HepG2 (cell line): Measurements from ENCODE around the gene TSGA10. TPM values are rescaled to one million over a fixed set of nuclear protein-coding genes. Genes with fewer than 3 reads are reported as not detected.

Experiments used
- ATAC-seq: fragments of 200-7000 bp; cut with Tn5 transposase; 3 replicates; pipeline ENCODE4 v1.9.1; 2020; ENCODE audit warnings: mild to moderate bottlenecking, moderate library complexity
- BruUV-seq: library from RNA; stranded (reverse); fragments of 400-500 nt; replicated peaks from 2 replicates; lab custom pipeline; 2021; lab: Mats Ljungman, UMichigan
- CTCF ChIA-PET: fragments of 300-600 bp; formaldehyde crosslinking; extraction: SDS; loops from one replicate; lab custom pipeline; 2021; ENCODE audit warnings: low total read pairs, inconsistent platforms, low intra/inter-chr PET ratio; lab: Yijun Ruan, JAX
- POLR2A ChIA-PET: fragments of 350-600 bp; sonication (Branson Sonifier 250); formaldehyde crosslinking; loops from one replicate; lab custom pipeline; 2020; ENCODE audit warnings: antibody characterized with exemption, inconsistent platforms; lab: Yijun Ruan, JAX
- DNase-seq: peaks from one replicate; pipeline ENCODE4 v3.0.0-alpha.2; 2015; ENCODE audit warnings: low spot score
- FAIRE-seq: peaks from 3 replicates; lab custom pipeline; 2011; peaks lifted over from hg19 to GRCh38; lab: Jason Lieb, UNC
- H2AFZ ChIP-seq: one replicate; pipeline ENCODE4 v1.6.1; 2011; ENCODE audit warnings: low read length, inconsistent platforms
- H3K27ac ChIP-seq: fragments of 300-600 bp; 3 replicates; pipeline ENCODE4 v1.8.0; 2011; ENCODE audit warnings: mixed run types, mild to moderate bottlenecking, mixed read lengths, low read length, inconsistent platforms; ENCODE audit not compliant: insufficient read depth; ENCODE audit errors: extremely low read length
- H3K27me3 ChIP-seq, 2 experiments: fragments of 200-600 bp in 1 of 2; 2 replicates in 1 of 2; 3 replicates in 1 of 2; pipeline versions ENCODE4 v1.6.0 to v1.8.0; 2011; ENCODE audit warnings: low read length in 2 of 2, mild to moderate bottlenecking in 2 of 2, moderate library complexity in 2 of 2, inconsistent platforms in 1 of 2; ENCODE audit not compliant: insufficient read depth in 2 of 2, control insufficient read depth in 1 of 2
- H3K36me3 ChIP-seq, 2 experiments: fragments of 200-600 bp in 1 of 2; replicated peaks in 1 of 2; 2 replicates in 1 of 2; 3 replicates in 1 of 2; pipeline versions ENCODE4 v1.5.1 to v1.8.0; 2011; ENCODE audit warnings: low read length in 2 of 2, inconsistent platforms in 1 of 2; ENCODE audit not compliant: insufficient read depth in 2 of 2, control insufficient read depth in 1 of 2
- H3K4me1 ChIP-seq: 2 replicates; pipeline ENCODE4 v1.5.1; 2012; ENCODE audit warnings: low read length, inconsistent platforms; ENCODE audit not compliant: insufficient read depth
- H3K4me2 ChIP-seq: 2 replicates; pipeline ENCODE4 v1.6.0; 2011; ENCODE audit warnings: low read depth, low read length, inconsistent platforms
- H3K4me3 ChIP-seq, 3 experiments: fragments of 200-600 bp in 1 of 3; sonication (generic), shearing (Covaris generic) in 1 of 3; replicated peaks in 1 of 3; 2 replicates each; pipeline ENCODE4 v1.5.1; 2011 to 2016; ENCODE audit warnings: low read length in 3 of 3, inconsistent platforms in 2 of 3, low read depth in 2 of 3, mild to moderate bottlenecking in 2 of 3, control low read depth in 1 of 3, mixed read lengths in 1 of 3; ENCODE audit not compliant: insufficient read depth in 1 of 3
- H3K79me2 ChIP-seq: one replicate; pipeline ENCODE4 v1.6.1; 2011; ENCODE audit warnings: low read length, inconsistent platforms; ENCODE audit not compliant: insufficient read depth
- H3K9ac ChIP-seq: 2 replicates; pipeline ENCODE4 v1.6.0; 2011; ENCODE audit warnings: mild to moderate bottlenecking, low read depth, low read length, inconsistent platforms; ENCODE audit not compliant: insufficient read depth
- H3K9me3 ChIP-seq: 2 replicates; pipeline ENCODE4 v1.5.1; 2012; ENCODE audit warnings: mild to moderate bottlenecking, low read length
- H4K20me1 ChIP-seq: 2 replicates; pipeline ENCODE4 v1.6.0; 2011; ENCODE audit warnings: inconsistent platforms, mild to moderate bottlenecking, low read length, moderate library complexity; ENCODE audit not compliant: insufficient read depth
- CBFB ChIP-seq: sonication (generic); formaldehyde crosslinking; IDR thresholded peaks from 2 replicates; pipeline ENCODE4 v1.4.0; 2020; ENCODE audit warnings: missing genetic modification reagents
- ESRRA ChIP-seq: sonication (generic); formaldehyde crosslinking; IDR thresholded peaks from 2 replicates; pipeline ENCODE4 v1.5.1; 2020; ENCODE audit warnings: mild to moderate bottlenecking, low read depth, missing genetic modification reagents
- LCORL ChIP-seq, 2 experiments: fragments of 450-650 bp in 1 of 2; sonication (generic) in 1 of 2; formaldehyde crosslinking in 1 of 2; IDR thresholded peaks; 2 replicates each; pipeline versions ENCODE4 v1.5.0 to v1.6.1; 2017 to 2020; ENCODE audit warnings: antibody characterized with exemption in 1 of 2, missing genetic modification reagents in 1 of 2
- MTF1 ChIP-seq: sonication (generic); formaldehyde crosslinking; IDR thresholded peaks from 2 replicates; pipeline ENCODE4 v1.5.0; 2020; ENCODE audit warnings: missing genetic modification reagents
- NAIF1 ChIP-seq: sonication (generic); formaldehyde crosslinking; IDR thresholded peaks from 2 replicates; pipeline ENCODE4 v1.5.0; 2020; ENCODE audit warnings: mild to moderate bottlenecking, missing genetic modification reagents, borderline replicate concordance
- PAWR ChIP-seq: sonication (generic); formaldehyde crosslinking; IDR thresholded peaks from 2 replicates; pipeline ENCODE4 v1.4.0; 2020; ENCODE audit warnings: missing genetic modification reagents, mild to moderate bottlenecking, borderline replicate concordance
- RELA ChIP-seq: sonication (generic); formaldehyde crosslinking; IDR thresholded peaks from 2 replicates; pipeline ENCODE4 v1.4.0; 2020; ENCODE audit warnings: missing genetic modification reagents
- SALL1 ChIP-seq: sonication (generic); formaldehyde crosslinking; IDR thresholded peaks from 2 replicates; pipeline ENCODE4 v1.8.0; 2022; ENCODE audit warnings: mild to moderate bottlenecking, missing genetic modification reagents
- TBX2 ChIP-seq: sonication (generic); formaldehyde crosslinking; IDR thresholded peaks from 2 replicates; pipeline ENCODE4 v1.5.0; 2020; ENCODE audit warnings: missing genetic modification reagents, mild to moderate bottlenecking, borderline replicate concordance
- ZNF883 ChIP-seq: sonication (generic); formaldehyde crosslinking; IDR thresholded peaks from 2 replicates; pipeline ENCODE4 v1.5.1; 2020; ENCODE audit warnings: mild to moderate bottlenecking, missing genetic modification reagents; ENCODE audit errors: not compliant biosample characterization
- ZNF891 ChIP-seq: sonication (generic); formaldehyde crosslinking; IDR thresholded peaks from 2 replicates; pipeline ENCODE4 v1.5.0; 2020; ENCODE audit warnings: mild to moderate bottlenecking, missing genetic modification reagents
- WGBS: methylation state at CpG from one replicate; pipeline ENCODE4 v1.1.6; 2017; ENCODE audit warnings: low lambda C conversion rate; 5-methylcytosine and 5-hydroxymethylcytosine counted together
- in situ Hi-C: cut with HindIII; loops from 2 replicates; pipeline ENCODE4 v1.10.0; 2017; ENCODE audit warnings: low pct_unique_long_range_greater_than_20kb; ENCODE audit not compliant: extremely low pct_ligation_motif_present
- intact Hi-C: fragments of 100-400 bp; cut with micrococcal nuclease; formaldehyde crosslinking; loops from one replicate; pipeline ENCODE4 v1.10.0; 2022; ENCODE audit not compliant: unreplicated experiment
- polyA plus RNA-seq, 8 experiments: library from polyadenylated mRNA; depleted of rRNA in 3 of 8; stranded (reverse) in 7 of 8; unstranded in 1 of 8; fragments of >200 nt; fragmentation: Illumina TruSeq in 4 of 8; extraction: Trizol in 4 of 8; gene quantifications; 2 replicates each; pipeline versions ENCODE4 v1.2.1 to v1.2.3, GENCODE V29; 2011 to 2016; ENCODE audit warnings: low read depth in 4 of 8, missing spikeins in 1 of 8, mixed read lengths in 1 of 8; ENCODE audit not compliant: insufficient read depth in 1 of 8
- total RNA-seq, 5 experiments: library from RNA; depleted of rRNA; stranded (reverse); fragments of >200 nt; fragmentation: Illumina TruSeq; extraction: Trizol; gene quantifications; 2 replicates each; pipeline ENCODE4 v1.2.3, GENCODE V29; 2016; ENCODE audit warnings: low read depth in 1 of 5
- TF ChIP-seq, protein P1 (sequence below): sonication (generic); formaldehyde crosslinking; conservative IDR thresholded peaks from 2 replicates; pipeline ENCODE4 v1.4.0; 2020; ENCODE audit warnings: mild to moderate bottlenecking, missing genetic modification reagents, moderate library complexity
- TF ChIP-seq, protein P2 (sequence below): sonication (generic); formaldehyde crosslinking; IDR thresholded peaks from 2 replicates; pipeline ENCODE4 v1.5.0; 2020; ENCODE audit warnings: missing genetic modification reagents, mild to moderate bottlenecking, borderline replicate concordance
- TF ChIP-seq, protein P3 (sequence below): sonication (generic); formaldehyde crosslinking; IDR thresholded peaks from 2 replicates; pipeline ENCODE4 v1.5.1; 2020; ENCODE audit warnings: mild to moderate bottlenecking, missing genetic modification reagents
- TF ChIP-seq, protein P4 (sequence below): sonication (generic); formaldehyde crosslinking; IDR thresholded peaks from 2 replicates; pipeline ENCODE4 v1.8.0; 2022; ENCODE audit warnings: missing genetic modification reagents, mild to moderate bottlenecking, borderline replicate concordance

Gene TSGA10
- total and polyA plus RNA-seq, 2 of the 13 experiments (the other 11 are each of a cell fraction or from before 2014, with no cell fraction given) = 4.7 to 13.1 TPM

DNA sequence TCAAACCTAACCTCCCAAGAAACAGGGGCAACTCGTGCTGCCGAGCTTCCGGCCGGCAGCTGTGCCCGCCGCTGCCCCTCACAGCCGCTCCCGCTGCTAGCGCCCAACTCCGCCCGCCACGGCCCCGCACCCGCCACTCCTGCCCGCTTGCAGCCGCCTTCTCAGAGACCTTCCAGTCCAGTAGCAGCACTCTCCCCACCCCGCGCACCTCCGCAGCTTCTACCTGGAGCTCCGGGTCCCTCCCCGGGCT, 14.0 kb downstream of the TSGA10 start:
- peaks cover 28% of the 10 kb centered on the region for H3K4me1 ChIP-seq
- peak overlapping the region; percentile 74 for H3K27ac ChIP-seq
- peak overlapping the region; percentile 95 for H3K4me2 ChIP-seq
- H3K4me3 ChIP-seq = peak overlapping the region; percentile 75 to 92 (median 85)
- no peaks in the 10 kb centered on the region for H3K27me3 ChIP-seq
- no peak for FAIRE-seq
- no peak for DNase-seq
- in situ Hi-C loops = no loop called here
- CTCF ChIA-PET = no interaction called here
- peaks cover 9% of the 10 kb centered on the region for H3K79me2 ChIP-seq
- no peaks in the 10 kb centered on the region for H4K20me1 ChIP-seq
- POLR2A ChIA-PET = interaction anchor here (0.8 to 3.0 kb wide), 16 partner anchors 13 to 1477 kb away, joined by 3 to 140 read pairs (median 4); partner anchors contain the start of genes COA5, EIF5B, LIPT1 and MGAT4A
- H3K36me3 ChIP-seq = no peaks in the 10 kb centered on the region
- intact Hi-C loops = loop anchor here (1.0 to 5.0 kb wide), 4 partner anchors 14 to 352 kb away; partner anchors contain the start of genes EIF5B, LIPT1, REV1 and TSGA10
- WGBS = 1% methylated on average over 9 of the region's 21 CpGs
- H2AFZ ChIP-seq = peak overlapping the region; percentile 78
- no peaks in the 10 kb centered on the region for H3K9me3 ChIP-seq
- peak overlapping the region; percentile 76 for H3K9ac ChIP-seq
- peak; percentile 69 for ATAC-seq
- no TSS peak for BruUV-seq
- TF ChIP-seq TBX2 (CRISPR knock-in tag) = peak; percentile 69
- peak; percentile 80; the same call in 1 of the 2 replicates for TF ChIP-seq NAIF1 (CRISPR knock-in tag)
- peak; percentile 96; the same call in 1 of the 2 replicates for TF ChIP-seq ZNF891 (CRISPR knock-in tag)
- TF ChIP-seq LCORL (IDR thresholded peaks at IDR 0.05) = no peak
- peak; percentile 54 for TF ChIP-seq LCORL (CRISPR knock-in tag; IDR thresholded peaks at IDR 0.05)
- TF ChIP-seq ZNF883 (CRISPR knock-in tag) = peak; percentile 87
- TF ChIP-seq, protein P1, sequence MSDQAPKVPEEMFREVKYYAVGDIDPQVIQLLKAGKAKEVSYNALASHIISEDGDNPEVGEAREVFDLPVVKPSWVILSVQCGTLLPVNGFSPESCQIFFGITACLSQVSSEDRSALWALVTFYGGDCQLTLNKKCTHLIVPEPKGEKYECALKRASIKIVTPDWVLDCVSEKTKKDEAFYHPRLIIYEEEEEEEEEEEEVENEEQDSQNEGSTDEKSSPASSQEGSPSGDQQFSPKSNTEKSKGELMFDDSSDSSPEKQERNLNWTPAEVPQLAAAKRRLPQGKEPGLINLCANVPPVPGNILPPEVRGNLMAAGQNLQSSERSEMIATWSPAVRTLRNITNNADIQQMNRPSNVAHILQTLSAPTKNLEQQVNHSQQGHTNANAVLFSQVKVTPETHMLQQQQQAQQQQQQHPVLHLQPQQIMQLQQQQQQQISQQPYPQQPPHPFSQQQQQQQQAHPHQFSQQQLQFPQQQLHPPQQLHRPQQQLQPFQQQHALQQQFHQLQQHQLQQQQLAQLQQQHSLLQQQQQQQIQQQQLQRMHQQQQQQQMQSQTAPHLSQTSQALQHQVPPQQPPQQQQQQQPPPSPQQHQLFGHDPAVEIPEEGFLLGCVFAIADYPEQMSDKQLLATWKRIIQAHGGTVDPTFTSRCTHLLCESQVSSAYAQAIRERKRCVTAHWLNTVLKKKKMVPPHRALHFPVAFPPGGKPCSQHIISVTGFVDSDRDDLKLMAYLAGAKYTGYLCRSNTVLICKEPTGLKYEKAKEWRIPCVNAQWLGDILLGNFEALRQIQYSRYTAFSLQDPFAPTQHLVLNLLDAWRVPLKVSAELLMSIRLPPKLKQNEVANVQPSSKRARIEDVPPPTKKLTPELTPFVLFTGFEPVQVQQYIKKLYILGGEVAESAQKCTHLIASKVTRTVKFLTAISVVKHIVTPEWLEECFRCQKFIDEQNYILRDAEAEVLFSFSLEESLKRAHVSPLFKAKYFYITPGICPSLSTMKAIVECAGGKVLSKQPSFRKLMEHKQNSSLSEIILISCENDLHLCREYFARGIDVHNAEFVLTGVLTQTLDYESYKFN (CRISPR knock-in tag) = no peak; the same call in 1 of the 2 replicates
- 0 out of 2 replicates have a peak, but pooled peaks have one; percentile 72 for TF ChIP-seq PAWR (CRISPR knock-in tag)
- TF ChIP-seq, protein P2, sequence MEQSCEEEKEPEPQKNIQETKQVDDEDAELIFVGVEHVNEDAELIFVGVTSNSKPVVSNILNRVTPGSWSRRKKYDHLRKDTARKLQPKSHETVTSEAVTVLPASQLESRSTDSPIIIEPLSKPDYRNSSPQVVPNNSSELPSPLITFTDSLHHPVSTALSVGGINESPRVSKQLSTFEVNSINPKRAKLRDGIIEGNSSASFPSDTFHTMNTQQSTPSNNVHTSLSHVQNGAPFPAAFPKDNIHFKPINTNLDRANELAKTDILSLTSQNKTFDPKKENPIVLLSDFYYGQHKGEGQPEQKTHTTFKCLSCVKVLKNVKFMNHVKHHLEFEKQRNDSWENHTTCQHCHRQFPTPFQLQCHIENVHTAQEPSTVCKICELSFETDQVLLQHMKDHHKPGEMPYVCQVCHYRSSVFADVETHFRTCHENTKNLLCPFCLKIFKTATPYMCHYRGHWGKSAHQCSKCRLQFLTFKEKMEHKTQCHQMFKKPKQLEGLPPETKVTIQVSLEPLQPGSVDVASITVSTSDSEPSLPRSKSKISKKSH = peak; percentile 97
- no peak for TF ChIP-seq RELA (CRISPR knock-in tag)
- TF ChIP-seq, protein P3, sequence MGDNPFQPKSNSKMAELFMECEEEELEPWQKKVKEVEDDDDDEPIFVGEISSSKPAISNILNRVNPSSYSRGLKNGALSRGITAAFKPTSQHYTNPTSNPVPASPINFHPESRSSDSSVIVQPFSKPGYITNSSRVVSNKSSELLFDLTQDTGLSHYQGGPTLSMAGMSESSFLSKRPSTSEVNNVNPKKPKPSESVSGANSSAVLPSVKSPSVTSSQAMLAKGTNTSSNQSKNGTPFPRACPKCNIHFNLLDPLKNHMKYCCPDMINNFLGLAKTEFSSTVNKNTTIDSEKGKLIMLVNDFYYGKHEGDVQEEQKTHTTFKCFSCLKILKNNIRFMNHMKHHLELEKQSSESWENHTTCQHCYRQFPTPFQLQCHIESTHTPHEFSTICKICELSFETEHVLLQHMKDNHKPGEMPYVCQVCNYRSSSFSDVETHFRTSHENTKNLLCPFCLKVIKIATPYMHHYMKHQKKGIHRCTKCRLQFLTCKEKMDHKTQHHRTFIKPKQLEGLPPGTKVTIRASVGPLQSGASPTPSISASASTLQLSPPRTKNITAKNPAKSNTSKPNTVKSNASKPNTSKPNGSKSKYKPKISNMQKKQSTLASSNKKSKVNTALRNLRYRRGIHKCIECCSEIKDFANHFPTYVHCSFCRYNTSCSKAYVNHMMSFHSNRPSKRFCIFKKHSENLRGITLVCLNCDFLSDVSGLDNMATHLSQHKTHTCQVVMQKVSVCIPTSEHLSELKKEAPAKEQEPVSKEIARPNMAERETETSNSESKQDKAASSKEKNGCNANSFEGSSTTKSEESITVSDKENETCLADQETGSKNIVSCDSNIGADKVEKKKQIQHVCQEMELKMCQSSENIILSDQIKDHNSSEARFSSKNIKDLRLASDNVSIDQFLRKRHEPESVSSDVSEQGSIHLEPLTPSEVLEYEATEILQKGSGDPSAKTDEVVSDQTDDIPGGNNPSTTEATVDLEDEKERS (CRISPR knock-in tag) = no peak
- peak; percentile 42; the same call in 1 of the 2 replicates for TF ChIP-seq ESRRA (CRISPR knock-in tag)
- peak; percentile 64; the same call in 1 of the 2 replicates for TF ChIP-seq SALL1
- TF ChIP-seq CBFB (CRISPR knock-in tag) = no peak
- peak; percentile 74; the same call in 1 of the 2 replicates for TF ChIP-seq MTF1 (CRISPR knock-in tag)
- TF ChIP-seq, protein P4, sequence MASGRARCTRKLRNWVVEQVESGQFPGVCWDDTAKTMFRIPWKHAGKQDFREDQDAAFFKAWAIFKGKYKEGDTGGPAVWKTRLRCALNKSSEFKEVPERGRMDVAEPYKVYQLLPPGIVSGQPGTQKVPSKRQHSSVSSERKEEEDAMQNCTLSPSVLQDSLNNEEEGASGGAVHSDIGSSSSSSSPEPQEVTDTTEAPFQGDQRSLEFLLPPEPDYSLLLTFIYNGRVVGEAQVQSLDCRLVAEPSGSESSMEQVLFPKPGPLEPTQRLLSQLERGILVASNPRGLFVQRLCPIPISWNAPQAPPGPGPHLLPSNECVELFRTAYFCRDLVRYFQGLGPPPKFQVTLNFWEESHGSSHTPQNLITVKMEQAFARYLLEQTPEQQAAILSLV (CRISPR knock-in tag) = peak; percentile 90
